Astrocyte (in vitro differentiated cells and primary cell): ENCODE data around the gene SPAG9. TPM values are rescaled to one million over a fixed set of nuclear protein-coding genes. Genes with fewer than 3 reads are reported as not detected.

Experiments
- DNase-seq: peaks from one replicate; pipeline ENCODE4 v3.0.0-alpha.2; 2010; ENCODE audit warnings: low read depth
- FAIRE-seq: peaks from 2 replicates; lab custom pipeline; 2011; peaks lifted over from hg19 to GRCh38; lab: Jason Lieb, UNC
- H2AFZ ChIP-seq: 2 replicates; pipeline ENCODE4 v1.6.0; 2012; ENCODE audit warnings: low read depth, low read length, inconsistent platforms
- H3K27ac ChIP-seq: 2 replicates; pipeline ENCODE4 v1.5.1; 2011; ENCODE audit warnings: low read depth, low read length, inconsistent platforms
- H3K27me3 ChIP-seq: 2 replicates; pipeline ENCODE4 v1.6.0; 2011; ENCODE audit warnings: low read length, inconsistent platforms; ENCODE audit not compliant: insufficient read depth
- H3K36me3 ChIP-seq: 2 replicates; pipeline ENCODE4 v1.5.1; 2011; ENCODE audit warnings: low read length, inconsistent platforms; ENCODE audit not compliant: insufficient read depth
- H3K4me1 ChIP-seq: 2 replicates; pipeline ENCODE4 v1.5.1; 2011; ENCODE audit warnings: low read length, inconsistent platforms; ENCODE audit not compliant: insufficient read depth
- H3K4me2 ChIP-seq: 2 replicates; pipeline ENCODE4 v1.6.0; 2012; ENCODE audit warnings: low read length, inconsistent platforms
- H3K4me3 ChIP-seq: 2 replicates; pipeline ENCODE4 v1.5.1; 2011; ENCODE audit warnings: low read depth, mild to moderate bottlenecking, low read length, inconsistent platforms; ENCODE audit not compliant: insufficient read depth
- H3K79me2 ChIP-seq: 2 replicates; pipeline ENCODE4 v1.6.0; 2012; ENCODE audit warnings: mild to moderate bottlenecking, low read length, inconsistent platforms; ENCODE audit not compliant: insufficient read depth
- H3K9ac ChIP-seq: 2 replicates; pipeline ENCODE4 v1.6.0; 2012; ENCODE audit warnings: mild to moderate bottlenecking, low read length, inconsistent platforms
- H3K9me3 ChIP-seq: 2 replicates; pipeline ENCODE4 v1.5.1; 2012; ENCODE audit warnings: low read depth, mild to moderate bottlenecking, low read length, inconsistent platforms; ENCODE audit not compliant: insufficient read depth
- H4K20me1 ChIP-seq: 2 replicates; pipeline ENCODE4 v1.6.0; 2012; ENCODE audit warnings: low read length, inconsistent platforms; ENCODE audit not compliant: insufficient read depth
- H3K27ac Mint-ChIP-seq: one replicate; pipeline ENCODE4 v1.8.0; 2021; ENCODE audit warnings: mild to moderate bottlenecking, mixed read lengths; ENCODE audit not compliant: unreplicated experiment
- H3K27me3 Mint-ChIP-seq: one replicate; pipeline ENCODE4 v1.8.0; 2021; ENCODE audit warnings: low read depth, mixed read lengths; ENCODE audit not compliant: unreplicated experiment
- H3K36me3 Mint-ChIP-seq: one replicate; pipeline ENCODE4 v1.8.0; 2021; ENCODE audit warnings: low read depth, mixed read lengths; ENCODE audit not compliant: unreplicated experiment
- H3K4me1 Mint-ChIP-seq: one replicate; pipeline ENCODE4 v1.8.0; 2021; ENCODE audit warnings: low read depth, mixed read lengths; ENCODE audit not compliant: unreplicated experiment
- H3K4me3 Mint-ChIP-seq: one replicate; pipeline ENCODE4 v1.8.0; 2021; ENCODE audit warnings: mild to moderate bottlenecking, moderate library complexity, mixed read lengths; ENCODE audit not compliant: unreplicated experiment
- H3K9me3 Mint-ChIP-seq: one replicate; pipeline ENCODE4 v1.8.0; 2021; ENCODE audit warnings: mild to moderate bottlenecking, mixed read lengths; ENCODE audit not compliant: unreplicated experiment
- EZH2 ChIP-seq: IDR thresholded peaks from 2 replicates; pipeline ENCODE4 v1.6.1; 2012; ENCODE audit warnings: mild to moderate bottlenecking, low read length, inconsistent platforms; ENCODE audit not compliant: insufficient read depth
- total RNA-seq: library from RNA; stranded (reverse); gene quantifications from 2 replicates; pipeline ENCODE4 v1.2.1, GENCODE V29; 2021
- TF ChIP-seq, protein P1 (sequence below): IDR thresholded peaks from 2 replicates; pipeline ENCODE4 v1.5.1; 2011; ENCODE audit warnings: low read depth, mild to moderate bottlenecking, inconsistent platforms, low read length, moderate library complexity; ENCODE audit not compliant: insufficient read depth

SPAG9 gene
- total RNA-seq, 1 donor from 2014 or later = 102 TPM

DNA sequence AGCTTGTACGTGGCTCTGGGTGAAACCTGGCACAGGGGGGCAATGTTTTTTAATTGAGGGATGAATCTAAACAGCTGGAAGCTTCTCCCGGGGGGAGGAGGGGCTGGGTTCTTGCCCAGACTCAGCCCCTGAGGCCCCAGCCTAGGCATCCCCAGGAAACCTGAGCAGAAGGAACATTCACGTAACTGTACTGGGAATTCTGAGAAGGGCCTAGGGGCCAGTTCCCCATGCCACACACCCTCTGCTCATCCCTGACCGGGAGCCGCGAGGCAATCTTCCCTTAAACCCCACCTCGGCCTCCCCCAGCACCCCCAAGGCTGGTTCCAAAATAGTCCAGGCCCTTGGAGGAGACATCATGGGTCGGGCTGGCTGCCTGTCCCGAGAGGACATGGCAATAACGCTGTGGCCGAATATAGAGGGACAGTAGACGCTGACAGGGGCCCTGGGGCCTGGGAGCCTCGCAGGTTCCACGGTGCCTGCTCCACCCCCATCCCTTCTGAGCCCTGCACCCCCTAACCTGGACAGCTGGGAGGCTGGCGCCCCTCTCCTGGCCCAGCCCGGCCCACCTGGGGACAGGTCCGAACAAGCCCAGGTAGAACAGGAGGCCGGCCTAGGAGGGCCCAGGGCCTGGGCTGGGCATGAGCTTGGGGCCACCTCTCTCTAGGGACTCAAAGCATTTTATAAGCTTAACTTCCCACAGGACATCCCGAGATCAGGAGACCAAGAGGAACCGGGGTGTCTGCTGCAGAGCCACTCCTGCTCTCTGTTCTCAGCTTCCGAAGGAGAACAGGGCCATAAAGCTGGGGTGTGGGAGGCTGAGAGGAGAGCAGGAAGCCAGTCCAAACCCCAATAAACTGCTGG, 171.3 kb downstream of the SPAG9 start:
- no peak overlapping the region for H3K4me3 ChIP-seq
- peak overlapping the region; percentile 73 for H2AFZ ChIP-seq
- no peaks in the 10 kb centered on the region for H3K9me3 Mint-ChIP-seq
- H3K36me3 Mint-ChIP-seq = no peaks in the 10 kb centered on the region
- no peaks in the 10 kb centered on the region for H3K79me2 ChIP-seq
- no peaks in the 10 kb centered on the region for H4K20me1 ChIP-seq
- H3K4me3 Mint-ChIP-seq = no peak overlapping the region
- peaks cover 44% of the 10 kb centered on the region for H3K4me1 Mint-ChIP-seq
- H3K4me1 ChIP-seq = peaks cover 42% of the 10 kb centered on the region
- peak overlapping the region; percentile 83 for H3K27ac Mint-ChIP-seq
- no peak for TF ChIP-seq EZH2
- TF ChIP-seq, protein P1, sequence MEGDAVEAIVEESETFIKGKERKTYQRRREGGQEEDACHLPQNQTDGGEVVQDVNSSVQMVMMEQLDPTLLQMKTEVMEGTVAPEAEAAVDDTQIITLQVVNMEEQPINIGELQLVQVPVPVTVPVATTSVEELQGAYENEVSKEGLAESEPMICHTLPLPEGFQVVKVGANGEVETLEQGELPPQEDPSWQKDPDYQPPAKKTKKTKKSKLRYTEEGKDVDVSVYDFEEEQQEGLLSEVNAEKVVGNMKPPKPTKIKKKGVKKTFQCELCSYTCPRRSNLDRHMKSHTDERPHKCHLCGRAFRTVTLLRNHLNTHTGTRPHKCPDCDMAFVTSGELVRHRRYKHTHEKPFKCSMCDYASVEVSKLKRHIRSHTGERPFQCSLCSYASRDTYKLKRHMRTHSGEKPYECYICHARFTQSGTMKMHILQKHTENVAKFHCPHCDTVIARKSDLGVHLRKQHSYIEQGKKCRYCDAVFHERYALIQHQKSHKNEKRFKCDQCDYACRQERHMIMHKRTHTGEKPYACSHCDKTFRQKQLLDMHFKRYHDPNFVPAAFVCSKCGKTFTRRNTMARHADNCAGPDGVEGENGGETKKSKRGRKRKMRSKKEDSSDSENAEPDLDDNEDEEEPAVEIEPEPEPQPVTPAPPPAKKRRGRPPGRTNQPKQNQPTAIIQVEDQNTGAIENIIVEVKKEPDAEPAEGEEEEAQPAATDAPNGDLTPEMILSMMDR = no peak
- peak overlapping the region; percentile 79 for H3K27ac ChIP-seq
- DNase-seq (no peak), FAIRE-seq (no peak)
- no peaks in the 10 kb centered on the region for H3K9me3 ChIP-seq
- no peaks in the 10 kb centered on the region for H3K27me3 Mint-ChIP-seq
- peak overlapping the region; percentile 57 for H3K9ac ChIP-seq
- H3K4me2 ChIP-seq = no peak overlapping the region
- H3K27me3 ChIP-seq = no peaks in the 10 kb centered on the region
- H3K36me3 ChIP-seq = no peaks in the 10 kb centered on the region

DNA sequence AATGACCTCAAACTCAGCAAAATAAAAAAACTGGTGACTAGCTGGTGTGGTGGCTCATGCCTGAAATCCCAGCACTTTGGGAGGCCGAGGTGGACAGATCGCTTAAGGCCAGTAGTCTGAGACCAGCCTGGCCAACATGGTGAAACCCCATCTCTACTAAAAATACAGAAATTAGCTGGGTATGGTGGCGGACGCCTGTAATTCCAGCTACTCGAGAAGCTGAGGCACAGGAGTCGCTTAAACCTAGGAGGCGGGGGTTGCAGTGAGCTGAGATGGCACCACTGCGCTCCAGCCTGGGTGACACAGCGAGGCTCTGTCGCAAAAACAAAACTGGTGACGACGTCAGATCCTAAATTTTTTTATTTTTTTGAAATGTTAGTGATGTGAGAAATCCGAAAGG, 172.0 kb downstream of the SPAG9 start:
- Histone ChIP-seq H3K4me2 (no peak overlapping the region), H3K4me1 (peaks cover 42% of the 10 kb centered on the region), H4K20me1 (no peaks in the 10 kb centered on the region), H3K79me2 (no peaks in the 10 kb centered on the region), H3K9ac (no peak overlapping the region), H3K27me3 (no peaks in the 10 kb centered on the region), H3K36me3 (no peaks in the 10 kb centered on the region), H2AFZ (no peak overlapping the region), H3K27ac (no peak overlapping the region), H3K9me3 (no peaks in the 10 kb centered on the region), H3K4me3 (no peak overlapping the region)
- H3K4me3 Mint-ChIP-seq = no peak overlapping the region
- TF ChIP-seq EZH2 = no peak
- TF ChIP-seq, protein P1 = no peak
- H3K36me3 Mint-ChIP-seq = no peaks in the 10 kb centered on the region
- H3K27me3 Mint-ChIP-seq = no peaks in the 10 kb centered on the region
- no peak for DNase-seq
- H3K9me3 Mint-ChIP-seq = no peaks in the 10 kb centered on the region
- no peak for FAIRE-seq
- peaks cover 37% of the 10 kb centered on the region for H3K4me1 Mint-ChIP-seq
- H3K27ac Mint-ChIP-seq = peak overlapping the region; percentile 62
